ENCODE data around the gene MED29.

DNA sequence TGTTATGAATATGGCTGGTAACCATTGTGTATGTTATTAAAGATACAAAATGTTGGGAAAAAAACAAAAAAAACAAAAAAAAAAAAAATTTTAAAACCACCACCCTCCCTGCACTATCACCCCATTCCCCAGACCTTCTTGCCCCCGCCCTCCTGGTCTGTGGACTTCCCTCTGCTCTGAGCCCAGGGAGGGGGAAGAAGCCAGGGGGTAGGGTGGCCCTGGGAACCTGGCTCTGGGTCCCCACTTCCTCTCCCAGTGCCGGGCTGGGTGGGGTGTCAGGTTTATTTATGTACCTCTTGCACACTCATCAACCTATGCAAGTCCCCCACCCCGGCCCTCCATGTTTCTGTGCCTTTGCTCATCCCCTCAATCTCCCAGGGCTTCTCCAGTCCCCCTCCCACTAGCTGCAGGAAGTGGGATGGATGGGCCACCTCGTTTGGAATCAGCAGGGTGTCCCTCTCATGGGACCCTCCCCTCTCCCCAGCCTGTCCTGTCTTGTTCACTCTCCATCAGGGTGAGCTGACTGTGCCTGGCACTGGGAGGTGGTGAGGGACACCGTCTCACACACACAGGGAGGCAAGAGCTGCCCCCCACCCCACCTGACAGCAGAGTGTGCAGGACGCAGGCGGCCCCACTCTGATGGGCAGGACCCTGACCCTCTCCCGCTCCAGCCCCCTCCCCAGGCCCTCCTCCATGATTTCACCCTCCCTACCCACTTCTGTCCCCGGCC, 6.2 kb upstream of the MED29 start:
- TF ChIP-seq SIN3A (IDR thresholded peaks at IDR 0.05; ENCODE audit: borderline replicate concordance, insufficient read depth, low read length) (no peak), POLR2AphosphoS5 (IDR thresholded peaks at IDR 0.05; ENCODE audit: low read depth, low read length) (no peak), TAF1 (IDR thresholded peaks at IDR 0.05; ENCODE audit: borderline replicate concordance, insufficient read depth, low read length) (no peak)
- TF ChIP-seq, protein P1, sequence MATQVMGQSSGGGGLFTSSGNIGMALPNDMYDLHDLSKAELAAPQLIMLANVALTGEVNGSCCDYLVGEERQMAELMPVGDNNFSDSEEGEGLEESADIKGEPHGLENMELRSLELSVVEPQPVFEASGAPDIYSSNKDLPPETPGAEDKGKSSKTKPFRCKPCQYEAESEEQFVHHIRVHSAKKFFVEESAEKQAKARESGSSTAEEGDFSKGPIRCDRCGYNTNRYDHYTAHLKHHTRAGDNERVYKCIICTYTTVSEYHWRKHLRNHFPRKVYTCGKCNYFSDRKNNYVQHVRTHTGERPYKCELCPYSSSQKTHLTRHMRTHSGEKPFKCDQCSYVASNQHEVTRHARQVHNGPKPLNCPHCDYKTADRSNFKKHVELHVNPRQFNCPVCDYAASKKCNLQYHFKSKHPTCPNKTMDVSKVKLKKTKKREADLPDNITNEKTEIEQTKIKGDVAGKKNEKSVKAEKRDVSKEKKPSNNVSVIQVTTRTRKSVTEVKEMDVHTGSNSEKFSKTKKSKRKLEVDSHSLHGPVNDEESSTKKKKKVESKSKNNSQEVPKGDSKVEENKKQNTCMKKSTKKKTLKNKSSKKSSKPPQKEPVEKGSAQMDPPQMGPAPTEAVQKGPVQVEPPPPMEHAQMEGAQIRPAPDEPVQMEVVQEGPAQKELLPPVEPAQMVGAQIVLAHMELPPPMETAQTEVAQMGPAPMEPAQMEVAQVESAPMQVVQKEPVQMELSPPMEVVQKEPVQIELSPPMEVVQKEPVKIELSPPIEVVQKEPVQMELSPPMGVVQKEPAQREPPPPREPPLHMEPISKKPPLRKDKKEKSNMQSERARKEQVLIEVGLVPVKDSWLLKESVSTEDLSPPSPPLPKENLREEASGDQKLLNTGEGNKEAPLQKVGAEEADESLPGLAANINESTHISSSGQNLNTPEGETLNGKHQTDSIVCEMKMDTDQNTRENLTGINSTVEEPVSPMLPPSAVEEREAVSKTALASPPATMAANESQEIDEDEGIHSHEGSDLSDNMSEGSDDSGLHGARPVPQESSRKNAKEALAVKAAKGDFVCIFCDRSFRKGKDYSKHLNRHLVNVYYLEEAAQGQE (IDR thresholded peaks at IDR 0.05; ENCODE audit: insufficient read depth in 1 of 2, low read depth in 2 of 2, low read length in 2 of 2): no peak
